HG02981 (cell line): ENCODE measurements around the gene CFAP68.
"Not testable (repeated sequence)": the region's sequence is repeated elsewhere in the genome, so short reads cannot be mapped to it uniquely, and the experiment has no call there.

Experiments used
- ATAC-seq: cut with Tn5 transposase; IDR thresholded peaks from one replicate; pipeline ENCODE4 v1.9.1; 2021; ENCODE audit warnings: mild to moderate bottlenecking, moderate library complexity; ENCODE audit not compliant: unreplicated experiment

The CFAP68 gene

DNA sequence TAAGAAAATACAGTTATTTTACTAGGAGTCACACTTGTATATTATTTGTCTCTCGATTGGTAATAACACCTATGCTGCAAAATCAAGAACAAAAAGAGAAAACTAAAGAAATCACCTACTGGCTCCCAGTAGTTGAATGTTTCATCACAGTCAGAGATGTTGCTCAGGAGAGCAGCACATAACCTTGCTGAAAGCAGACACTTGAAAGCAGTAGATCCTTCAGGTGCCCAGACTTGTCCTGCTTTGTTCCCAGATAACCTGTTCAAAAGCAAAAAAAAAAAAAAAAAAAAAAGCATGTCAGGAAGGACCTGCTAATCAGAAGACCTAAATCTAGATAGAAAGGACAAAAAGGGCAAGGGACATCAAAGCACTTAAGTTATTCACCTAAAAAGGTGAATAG, 9.2 kb upstream of the CFAP68 start:
- no peak for ATAC-seq

DNA sequence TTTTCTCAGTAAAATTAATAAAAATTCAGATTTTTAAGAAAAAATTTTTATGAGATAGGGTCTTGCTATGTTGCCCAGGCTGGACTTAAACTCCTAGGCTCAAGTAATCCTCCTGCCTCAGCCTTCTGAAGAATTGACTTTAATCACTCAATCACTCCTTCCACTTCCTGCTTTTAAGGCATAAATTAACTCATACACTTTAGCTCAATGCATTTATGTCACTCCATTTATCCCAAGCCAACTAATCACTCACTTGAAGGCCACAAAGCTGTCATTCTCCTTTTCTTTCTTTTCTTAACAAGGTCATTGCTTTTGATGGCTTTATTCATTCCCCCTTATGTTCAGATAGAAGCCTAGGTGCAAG, 8.8 kb upstream of the CFAP68 start:
- ATAC-seq = peak; percentile 8

DNA sequence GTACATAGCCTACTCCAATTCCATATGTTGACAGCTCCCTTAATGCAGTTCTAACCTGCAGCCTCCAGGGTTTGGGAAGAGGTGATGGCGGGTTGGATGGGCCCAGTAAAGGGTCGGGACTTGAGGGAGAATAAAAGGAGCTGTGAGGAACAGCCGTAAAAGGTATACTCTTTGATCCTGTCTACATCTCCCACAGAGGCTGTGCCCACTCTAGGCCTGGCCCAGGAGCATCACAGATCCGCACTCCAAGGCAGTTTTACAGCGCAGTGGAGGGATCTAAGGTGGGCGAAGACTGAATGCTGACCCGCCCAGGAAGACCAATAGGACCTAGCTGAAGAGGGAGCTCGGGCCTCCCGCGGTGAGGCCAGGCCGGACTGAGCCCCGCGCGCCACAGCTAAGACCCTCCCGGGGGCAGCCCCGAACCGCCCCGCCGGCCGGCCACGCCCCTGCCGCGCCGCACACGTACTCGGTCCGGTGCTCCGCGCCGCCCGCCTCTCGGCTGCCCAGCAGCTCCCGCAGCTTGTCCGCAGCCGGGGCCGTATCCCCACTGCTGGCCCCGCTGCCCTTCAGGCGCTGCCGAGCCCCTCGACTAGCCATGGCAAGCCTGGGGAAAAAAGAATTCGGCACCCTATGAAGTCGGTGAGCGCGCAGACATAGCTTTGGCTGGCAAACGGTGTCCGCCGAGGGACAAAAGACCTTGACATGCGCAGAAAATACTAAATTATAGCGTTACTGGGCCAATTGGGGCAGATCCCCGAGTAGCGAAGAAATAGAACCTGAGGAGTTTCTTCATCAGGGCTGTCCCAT, 8.3 kb upstream of the CFAP68 start, which contains the start of gene ALG9:
Gene ALG9, minus strand, starts transcription at position 696 of the 807 bp plus-strand sequence. Its CDS starts 99 bp downstream, at position 597.
- peak; percentile 79 for ATAC-seq

DNA sequence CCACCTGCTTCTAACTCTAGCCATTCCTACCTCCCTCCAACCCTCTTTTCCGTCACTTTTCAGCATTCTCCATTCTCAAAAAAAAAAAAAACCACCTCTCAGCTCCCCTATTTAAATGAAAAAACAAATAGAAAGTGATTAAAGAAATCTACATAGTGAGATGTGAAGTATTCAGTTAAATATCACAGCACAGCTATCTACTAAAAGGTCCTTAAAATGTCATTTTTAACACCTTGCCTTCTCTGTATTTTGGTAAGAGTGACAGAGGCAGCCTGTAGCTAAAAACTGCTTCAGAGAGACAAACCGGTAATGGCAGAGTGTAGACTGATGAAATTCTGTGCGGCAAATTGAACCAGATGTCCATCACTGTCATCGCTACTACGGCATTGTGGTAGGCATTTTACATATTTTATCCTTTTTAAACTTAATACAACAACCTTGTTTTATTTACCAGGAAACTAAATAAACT, 7.6 kb upstream of the CFAP68 start:
- ATAC-seq = no peak

DNA sequence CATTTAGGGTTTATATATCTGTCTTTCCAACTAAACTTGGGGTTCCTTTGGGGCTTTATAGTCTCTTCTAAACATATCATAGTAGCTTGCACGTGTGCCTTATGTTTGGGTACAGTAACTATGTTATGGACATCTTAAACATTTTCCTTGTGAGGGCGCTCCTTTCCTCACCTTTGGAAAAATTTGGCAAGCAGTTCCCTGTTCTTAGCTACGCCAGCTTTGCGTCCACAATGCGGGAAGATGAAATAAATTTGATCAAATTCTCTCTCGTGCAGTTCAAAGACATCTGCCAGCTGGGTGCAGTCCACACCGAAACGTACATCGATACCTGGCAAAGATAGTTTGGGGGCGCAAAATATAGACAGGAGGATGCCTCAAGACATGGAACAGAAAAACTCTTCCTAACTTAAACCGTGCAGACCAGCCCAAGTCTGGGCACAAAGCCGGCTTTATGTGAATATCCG, 924 bp upstream of the CFAP68 start:
- peak; percentile 2 for ATAC-seq

DNA sequence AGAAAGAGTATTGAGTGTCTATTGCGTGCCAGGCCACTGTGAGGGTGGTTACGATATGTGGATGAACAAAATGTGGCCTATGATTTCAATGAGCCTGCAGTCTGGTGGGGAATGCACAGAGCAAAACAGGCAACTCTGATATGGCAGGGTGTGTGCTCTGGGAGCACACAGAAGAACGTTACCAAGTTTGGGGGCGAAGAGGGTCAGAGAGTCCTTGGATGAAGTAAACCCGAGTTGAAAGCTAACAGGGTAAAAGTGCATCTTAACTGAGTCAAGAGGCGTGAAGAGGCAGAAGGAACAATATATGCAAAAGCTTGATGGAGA, 258 bp downstream of the CFAP68 start:
- ATAC-seq = no peak

DNA sequence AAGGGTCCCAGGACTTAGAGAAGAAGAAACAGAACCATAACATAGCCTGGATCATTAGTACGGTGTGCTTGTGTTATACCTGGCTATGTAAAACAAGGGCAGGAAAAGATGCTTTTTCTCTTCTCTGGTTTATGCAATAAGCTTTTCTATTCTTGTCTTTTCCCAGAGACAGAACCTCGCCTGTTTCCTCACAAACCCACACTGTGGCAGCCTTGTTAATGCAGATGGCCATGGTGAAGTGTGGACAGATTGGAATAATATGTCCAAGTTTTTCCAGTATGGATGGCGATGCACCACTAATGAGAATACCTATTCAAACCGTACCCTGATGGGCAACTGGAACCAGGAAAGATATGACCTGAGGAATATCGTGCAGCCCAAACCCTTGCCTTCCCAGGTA, 2.9 kb downstream of the CFAP68 start:
- no peak for ATAC-seq

DNA sequence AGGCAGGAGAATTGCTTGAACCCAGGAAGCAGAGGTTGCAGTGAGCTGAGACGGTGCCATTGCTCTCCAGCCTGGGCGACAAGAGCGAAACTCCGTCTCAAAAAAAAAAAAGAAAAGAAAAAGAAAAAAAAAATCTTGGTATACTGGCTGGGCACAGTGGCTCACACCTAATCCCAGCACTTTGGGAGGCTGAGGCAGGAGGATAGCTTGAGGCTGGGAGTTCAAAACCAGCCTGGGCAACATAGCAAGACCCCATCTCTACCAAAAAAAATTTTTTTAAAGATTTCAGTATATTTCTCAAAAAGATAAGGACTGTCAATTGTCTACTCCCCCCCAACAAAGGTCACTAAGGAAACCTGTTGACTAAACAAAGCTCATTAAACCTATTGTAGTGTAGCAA, 5.7 kb downstream of the CFAP68 start:
- ATAC-seq = not testable (repeated sequence)

DNA sequence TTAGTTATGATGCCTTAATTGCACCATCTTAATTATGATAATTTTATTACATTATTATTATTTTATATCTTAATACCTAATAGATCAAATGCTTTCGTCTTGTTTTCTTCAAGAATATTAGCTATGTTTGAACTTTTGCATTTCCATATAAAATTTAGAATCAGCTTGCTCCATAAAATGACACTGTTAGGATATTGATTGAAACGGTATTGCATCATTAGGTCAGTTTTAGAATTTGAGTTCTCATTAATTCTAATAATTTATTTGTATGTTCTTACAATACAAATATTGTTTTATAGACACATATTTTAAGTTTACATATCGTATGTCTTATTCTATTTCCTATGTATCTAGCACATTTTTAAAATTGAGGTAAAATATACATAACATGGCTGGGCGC, 6.7 kb downstream of the CFAP68 start:
- no peak for ATAC-seq

DNA sequence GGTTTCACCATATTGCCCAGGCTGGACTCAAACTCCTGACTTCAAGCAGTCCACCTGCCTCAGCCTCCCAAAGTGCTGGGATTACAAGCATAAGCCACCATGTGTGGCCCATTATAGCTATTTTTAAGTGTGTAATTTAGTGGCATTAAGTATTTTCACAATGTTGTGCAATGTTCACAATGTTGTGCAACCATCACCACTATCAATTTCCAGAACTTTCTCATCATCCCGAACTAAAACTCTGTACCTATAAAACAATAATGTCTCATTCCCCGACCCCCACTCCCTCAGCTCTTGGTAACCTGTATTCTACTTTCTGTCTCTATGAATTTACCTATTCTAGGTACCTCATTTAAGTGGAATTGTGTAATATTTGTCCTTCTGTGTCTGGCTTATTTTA, 7.5 kb downstream of the CFAP68 start:
- ATAC-seq = no peak

DNA sequence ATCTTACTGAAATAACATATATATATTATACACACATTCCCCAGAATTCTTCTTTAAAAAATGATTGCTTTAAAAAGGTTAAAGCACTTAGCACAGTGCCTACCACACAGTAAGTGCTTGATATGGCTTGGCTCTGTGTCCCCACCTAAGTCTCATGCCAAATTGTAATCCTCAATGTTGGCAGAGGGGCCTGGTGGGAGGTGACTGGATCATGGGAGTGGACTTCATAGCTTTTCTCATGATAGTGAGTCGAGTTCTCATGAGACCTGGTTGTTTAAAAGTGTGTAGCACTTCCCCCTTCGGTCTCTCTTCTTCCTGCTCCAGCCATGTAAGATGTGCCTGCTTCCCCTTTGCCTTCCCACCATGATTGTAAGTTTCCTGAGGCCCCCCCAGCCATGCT, 26.1 kb downstream of the CFAP68 start:
- no peak for ATAC-seq

DNA sequence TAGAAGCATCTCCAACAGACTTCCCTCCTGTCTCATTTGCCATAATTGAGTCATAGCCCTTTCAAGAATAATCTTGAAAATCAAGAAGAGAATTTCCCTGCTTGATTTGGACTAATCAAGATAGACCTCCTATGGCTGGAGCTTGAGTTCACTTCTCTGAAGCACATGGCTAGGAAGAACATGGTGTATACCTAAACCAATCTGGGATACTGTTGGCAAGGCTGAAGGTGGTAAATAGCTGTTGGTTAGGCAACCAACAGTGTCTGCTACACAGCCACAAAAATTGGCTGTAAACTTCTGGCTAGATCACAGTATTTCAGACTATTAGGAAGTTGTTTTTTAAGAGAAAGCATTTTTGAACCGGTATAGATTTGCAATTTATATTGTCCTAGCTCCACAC, 27.3 kb downstream of the CFAP68 start:
- no peak for ATAC-seq

DNA sequence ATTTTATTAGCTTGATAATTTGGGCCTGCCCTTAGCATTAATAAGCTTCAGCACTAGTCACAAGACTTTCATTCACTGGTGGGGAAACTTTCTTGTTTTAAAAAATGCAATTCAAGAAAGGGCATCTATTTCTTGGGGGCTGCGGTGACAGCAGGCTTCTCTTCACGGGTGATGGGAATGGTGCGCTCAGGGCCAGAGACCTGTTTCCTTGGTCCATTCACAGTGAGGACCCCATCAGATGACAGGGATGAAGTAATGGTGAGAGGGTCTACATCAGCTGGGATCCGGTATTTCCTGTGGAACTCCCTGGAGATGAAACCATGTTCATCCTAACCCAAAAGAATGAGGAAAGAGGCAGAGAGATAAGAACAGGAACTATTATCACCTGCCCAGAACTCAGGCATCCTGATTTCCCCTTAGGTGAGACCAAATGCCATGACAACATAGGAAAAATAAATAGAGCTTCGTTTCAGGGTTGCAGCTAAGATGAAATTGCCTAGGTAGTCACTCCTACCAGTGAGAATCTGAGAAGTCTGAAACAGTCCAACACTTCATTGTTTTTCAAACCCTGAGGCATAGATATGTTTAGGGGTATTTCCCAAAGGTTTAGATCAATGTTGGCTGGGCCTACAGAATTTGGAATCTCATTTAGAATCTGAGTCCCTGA, 29.4 kb downstream of the CFAP68 start:
- ATAC-seq = no peak

DNA sequence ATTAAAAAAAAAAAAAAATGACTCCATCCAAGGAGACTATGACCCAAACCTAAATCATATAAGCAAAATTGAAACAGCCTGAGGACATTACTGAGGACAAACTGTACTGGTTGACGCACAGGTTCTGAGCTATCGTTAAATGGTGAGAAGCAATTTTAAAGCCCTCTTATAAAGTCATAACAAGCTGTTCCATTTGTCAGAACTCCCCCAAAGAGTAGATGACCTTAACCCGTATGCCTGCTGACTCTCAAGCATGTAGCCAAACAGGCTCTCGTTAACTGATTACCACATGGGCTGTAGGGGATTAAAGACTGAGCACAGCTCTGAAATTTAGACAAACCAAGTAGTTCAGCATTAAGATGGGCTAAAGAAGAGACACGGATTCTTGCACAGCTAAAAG, 30.0 kb downstream of the CFAP68 start:
- ATAC-seq = no peak

DNA sequence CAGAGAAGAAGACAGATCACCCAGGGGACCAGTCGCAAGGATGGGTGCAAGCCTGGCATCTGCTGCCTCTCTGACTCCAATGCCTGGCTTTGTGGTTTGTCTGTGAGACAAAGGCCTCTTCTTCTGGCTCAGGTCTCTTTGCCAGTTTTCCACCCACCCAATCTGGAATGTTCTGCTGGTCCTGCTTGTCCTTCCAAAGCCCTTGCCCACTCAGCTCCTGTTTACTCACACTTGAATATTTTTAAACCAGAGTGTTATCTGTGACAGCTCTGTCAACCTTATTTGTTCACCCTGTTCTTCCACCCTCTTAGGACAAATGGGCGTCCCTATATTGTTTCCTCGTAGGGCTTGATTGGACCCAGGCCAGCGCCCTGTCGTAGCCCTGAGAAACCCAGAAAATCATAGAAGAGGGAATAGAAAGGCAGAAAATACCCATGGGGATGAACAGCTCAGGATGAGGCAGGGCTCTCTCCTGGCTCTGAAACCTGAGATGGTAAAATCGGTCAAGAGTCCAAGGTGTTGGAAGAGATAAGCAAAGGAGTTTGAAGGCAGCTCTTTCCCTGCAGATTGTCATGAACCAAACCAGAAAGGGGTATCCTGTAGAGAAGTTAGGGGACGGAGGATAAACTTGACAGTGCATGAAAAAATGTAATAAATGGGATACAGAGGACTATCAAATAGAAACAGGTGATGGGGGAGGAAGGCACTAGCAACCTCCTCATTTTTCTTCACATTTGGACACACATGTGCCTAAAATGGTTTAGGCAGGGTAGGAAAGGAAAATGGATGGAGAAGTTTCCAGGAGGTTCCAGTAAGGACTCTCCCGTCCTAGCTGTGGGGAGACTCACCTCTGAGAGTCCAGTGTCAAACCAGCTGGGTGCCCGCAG, 31.6 kb downstream of the CFAP68 start:
- no peak for ATAC-seq

DNA sequence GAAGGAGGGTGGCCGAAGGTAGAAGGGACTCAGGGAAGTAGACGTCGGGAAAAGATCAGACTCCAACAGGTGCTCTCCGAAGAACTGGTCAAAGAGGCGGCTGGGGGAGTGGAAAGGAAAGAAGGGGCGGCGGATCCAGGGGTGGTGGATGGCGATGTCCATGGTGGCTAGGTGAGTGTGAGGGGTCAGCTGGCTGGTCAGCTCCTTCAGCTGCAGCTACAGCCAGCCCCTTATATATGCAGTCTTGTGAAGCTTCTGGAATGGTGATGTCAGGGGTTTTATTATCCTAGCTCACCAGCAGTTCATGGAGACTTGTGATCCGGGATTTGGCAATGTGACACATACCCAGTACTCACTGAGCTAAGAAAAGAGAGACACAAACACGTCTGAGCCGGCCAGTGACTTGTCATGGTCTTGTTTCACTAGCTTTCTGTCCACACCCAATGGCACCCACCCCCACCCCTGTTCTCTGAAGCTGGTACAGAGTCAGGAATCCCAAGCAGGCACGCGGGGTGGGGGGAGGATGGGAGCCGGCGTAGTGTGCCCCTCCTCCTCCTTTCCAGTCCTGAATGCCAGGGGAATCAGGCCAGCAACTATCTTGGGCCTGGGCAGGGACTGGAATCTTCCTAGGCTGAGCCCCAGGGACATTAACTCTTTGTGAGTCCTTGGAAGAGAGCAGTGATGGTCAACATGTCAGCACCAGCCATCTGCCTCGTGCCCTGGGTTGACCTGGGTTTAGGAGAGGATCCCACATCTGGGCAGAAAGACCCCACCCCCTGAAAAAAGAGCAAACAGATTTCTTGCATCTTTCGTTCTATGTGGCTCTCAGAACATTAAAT, 32.4 kb downstream of the CFAP68 start, which contains the start of gene CRYAB:
Gene CRYAB, minus strand, starts transcription at position 208 of the 839 bp plus-strand sequence. Its CDS starts 46 bp downstream, at position 162.
- no peak for ATAC-seq

DNA sequence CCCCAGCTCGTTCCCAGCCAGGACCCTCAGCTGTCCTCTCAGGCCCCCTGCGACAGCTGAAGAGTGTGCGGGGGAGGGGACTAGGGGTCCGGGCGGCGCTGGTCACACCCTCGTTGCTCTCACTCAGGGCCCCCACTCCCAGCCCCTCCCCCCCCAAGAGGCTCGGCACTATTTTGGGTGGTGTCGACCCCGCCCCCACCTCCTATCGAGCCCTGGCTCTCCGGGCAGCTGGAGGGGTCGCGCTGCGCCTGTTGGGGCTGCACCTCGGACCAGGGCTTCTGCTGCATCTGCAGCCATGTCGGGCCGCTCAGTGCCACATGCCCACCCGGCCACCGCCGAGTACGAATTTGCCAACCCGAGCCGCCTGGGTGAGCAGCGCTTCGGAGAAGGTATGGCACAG, 33.2 kb downstream of the CFAP68 start, which contains the start of gene HSPB2:
Gene HSPB2, plus strand, starts transcription at position 200 of the 400 bp plus-strand sequence. Its CDS starts 96 bp downstream, at position 296.
- ATAC-seq = no peak

DNA sequence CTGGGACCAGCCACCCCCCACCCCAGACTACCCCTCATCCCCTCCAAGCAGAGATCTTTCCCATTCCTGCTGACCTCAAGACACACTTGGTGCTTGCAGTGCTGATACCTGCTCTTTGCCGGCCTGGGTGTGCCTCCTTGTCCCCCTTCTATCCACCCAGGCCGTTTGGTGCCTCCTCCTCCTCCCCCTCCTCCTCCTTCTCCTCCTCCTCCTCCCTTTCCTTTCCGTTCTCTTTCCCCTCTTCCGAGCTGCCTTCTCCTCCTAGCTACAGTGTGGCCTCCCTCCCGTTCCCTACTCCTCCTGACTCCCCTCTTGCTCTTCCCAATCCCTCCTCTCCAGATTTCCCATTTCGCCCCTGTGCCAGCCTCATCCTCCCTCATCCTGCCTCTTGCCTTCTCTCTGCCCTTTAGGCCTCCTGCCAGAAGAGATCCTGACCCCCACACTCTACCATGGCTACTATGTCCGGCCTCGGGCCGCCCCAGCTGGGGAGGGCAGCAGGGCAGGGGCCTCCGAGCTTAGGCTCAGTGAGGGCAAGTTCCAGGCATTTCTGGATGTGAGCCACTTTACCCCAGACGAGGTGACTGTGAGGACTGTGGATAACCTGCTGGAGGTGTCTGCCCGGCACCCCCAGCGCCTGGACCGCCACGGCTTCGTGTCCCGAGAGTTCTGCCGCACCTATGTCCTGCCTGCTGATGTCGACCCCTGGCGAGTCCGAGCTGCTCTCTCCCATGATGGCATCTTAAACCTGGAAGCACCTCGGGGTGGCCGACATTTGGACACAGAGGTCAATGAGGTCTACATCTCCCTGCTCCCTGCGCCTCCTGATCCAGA, 33.9 kb downstream of the CFAP68 start:
- ATAC-seq = no peak

DNA sequence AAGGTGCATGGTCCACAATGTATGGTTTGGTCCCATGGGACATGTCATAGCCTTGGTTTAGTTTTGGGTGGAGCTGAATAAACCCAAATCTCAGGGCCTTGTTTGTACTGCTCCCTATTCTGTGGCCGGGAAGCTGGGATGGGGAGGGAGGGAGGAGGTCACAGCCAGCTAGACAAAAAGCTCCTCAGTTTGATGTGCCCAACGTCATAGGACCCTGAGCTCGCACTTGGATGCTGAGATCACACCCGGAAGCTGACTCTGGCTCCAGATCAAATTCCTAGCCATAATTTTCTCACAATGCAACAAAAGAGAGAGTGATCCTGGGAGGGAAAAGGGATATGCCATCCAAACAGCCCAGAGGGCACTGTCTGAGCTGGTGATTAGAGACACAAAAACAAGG, 34.7 kb downstream of the CFAP68 start:
- no peak for ATAC-seq
